GM23248 (cell line): ENCODE data around the gene PSD4.

Experiments
- EZH2 ChIP-seq: fragments of 200-600 bp; sonication (generic); IDR thresholded peaks from 2 replicates; pipeline ENCODE4 v1.6.1; 2018; ENCODE audit warnings: antibody characterized with exemption, mild to moderate bottlenecking; ENCODE audit not compliant: insufficient read depth, poor library complexity, severe bottlenecking
- EZH2phosphoT487 ChIP-seq: fragments of 200-600 bp; sonication (generic); IDR thresholded peaks from 2 replicates; pipeline ENCODE4 v1.6.1; 2018; ENCODE audit warnings: antibody characterized with exemption, moderate library complexity, mild to moderate bottlenecking, low read depth; ENCODE audit not compliant: insufficient read depth

GRCh38 chr2:113209011-113209645 lies 35.4 kb downstream of the PSD4 start:
- TF ChIP-seq EZH2phosphoT487 (no peak), EZH2 (no peak)
